ENCODE measurements around the gene PPP2R1A. TPM values are rescaled to one million over a fixed set of nuclear protein-coding genes. Genes with fewer than 3 reads are reported as not detected.
A peak's percentile ranks its signal among the peaks of the same experiment; 100 is the strongest.
"Not testable (repeated sequence)": the region's sequence is repeated elsewhere in the genome, so short reads cannot be mapped to it uniquely, and the experiment has no call there.

The PPP2R1A gene
- total RNA-seq, 1 donor from 2014 or later = 422 TPM

DNA sequence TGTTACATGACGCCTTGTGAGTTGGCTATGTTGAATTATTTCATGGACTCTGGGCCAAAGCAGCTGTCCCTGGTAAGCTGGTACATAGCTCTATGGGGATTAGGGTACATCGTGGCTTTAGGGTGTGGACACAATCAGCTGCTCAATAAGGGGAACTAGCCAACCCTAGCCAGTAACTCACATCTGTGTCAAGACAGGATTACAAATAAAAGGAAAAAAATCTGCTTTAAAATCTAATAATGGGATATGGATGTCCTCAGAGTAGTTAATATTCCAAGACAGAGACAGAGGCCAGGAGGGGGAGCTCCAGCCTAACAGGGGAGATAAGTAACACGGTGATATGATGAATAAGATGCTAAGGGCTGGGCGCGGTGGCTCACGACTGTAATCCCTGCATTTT, 58.4 kb downstream of the PPP2R1A start:
- H3K4me3 Mint-ChIP-seq = no peak overlapping the region
- H3K27me3 Mint-ChIP-seq (ENCODE audit: low read depth) = no peaks in the 10 kb centered on the region
- H3K9me3 Mint-ChIP-seq = no peaks in the 10 kb centered on the region
- peak; percentile 20 for DNase-seq (ENCODE audit: low read depth, low spot score)
- TF ChIP-seq, protein P1, sequence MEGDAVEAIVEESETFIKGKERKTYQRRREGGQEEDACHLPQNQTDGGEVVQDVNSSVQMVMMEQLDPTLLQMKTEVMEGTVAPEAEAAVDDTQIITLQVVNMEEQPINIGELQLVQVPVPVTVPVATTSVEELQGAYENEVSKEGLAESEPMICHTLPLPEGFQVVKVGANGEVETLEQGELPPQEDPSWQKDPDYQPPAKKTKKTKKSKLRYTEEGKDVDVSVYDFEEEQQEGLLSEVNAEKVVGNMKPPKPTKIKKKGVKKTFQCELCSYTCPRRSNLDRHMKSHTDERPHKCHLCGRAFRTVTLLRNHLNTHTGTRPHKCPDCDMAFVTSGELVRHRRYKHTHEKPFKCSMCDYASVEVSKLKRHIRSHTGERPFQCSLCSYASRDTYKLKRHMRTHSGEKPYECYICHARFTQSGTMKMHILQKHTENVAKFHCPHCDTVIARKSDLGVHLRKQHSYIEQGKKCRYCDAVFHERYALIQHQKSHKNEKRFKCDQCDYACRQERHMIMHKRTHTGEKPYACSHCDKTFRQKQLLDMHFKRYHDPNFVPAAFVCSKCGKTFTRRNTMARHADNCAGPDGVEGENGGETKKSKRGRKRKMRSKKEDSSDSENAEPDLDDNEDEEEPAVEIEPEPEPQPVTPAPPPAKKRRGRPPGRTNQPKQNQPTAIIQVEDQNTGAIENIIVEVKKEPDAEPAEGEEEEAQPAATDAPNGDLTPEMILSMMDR (conservative IDR thresholded peaks at IDR 0.05) = peak; percentile 69
- no peaks in the 10 kb centered on the region for H3K4me1 Mint-ChIP-seq
- H3K36me3 Mint-ChIP-seq (ENCODE audit: low read depth) = no peaks in the 10 kb centered on the region
- no peak overlapping the region for H3K27ac Mint-ChIP-seq (ENCODE audit: unreplicated experiment)

DNA sequence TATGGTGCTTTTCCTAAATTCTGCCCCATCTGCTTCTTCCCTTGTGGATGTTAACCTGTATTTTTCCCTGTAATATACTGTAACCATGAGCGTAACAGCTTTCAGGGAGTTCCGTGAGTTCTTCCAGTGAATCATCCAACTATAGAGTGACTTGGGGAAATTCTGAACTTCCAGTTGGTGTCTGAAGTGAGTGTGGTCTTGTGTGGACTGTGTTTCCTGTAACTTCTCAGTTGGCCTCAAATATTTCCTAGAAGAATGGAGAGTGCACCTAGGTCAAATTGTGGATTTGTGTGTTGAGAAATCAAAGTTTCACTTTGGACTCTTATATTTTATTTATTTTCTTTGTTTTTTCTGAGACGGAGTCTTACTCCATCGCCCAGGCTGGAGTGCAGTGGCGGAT, 68.6 kb downstream of the PPP2R1A start:
- TF ChIP-seq, protein P1 (conservative IDR thresholded peaks at IDR 0.05) = no peak
- Mint-ChIP-seq H3K4me3 (no peak overlapping the region), H3K36me3 (ENCODE audit: low read depth) (no peaks in the 10 kb centered on the region), H3K27ac (ENCODE audit: unreplicated experiment) (no peak overlapping the region), H3K27me3 (ENCODE audit: low read depth) (peaks cover 9% of the 10 kb centered on the region), H3K4me1 (no peaks in the 10 kb centered on the region), H3K9me3 (peaks cover 8% of the 10 kb centered on the region)
- no peak for DNase-seq (ENCODE audit: low read depth, low spot score)

DNA sequence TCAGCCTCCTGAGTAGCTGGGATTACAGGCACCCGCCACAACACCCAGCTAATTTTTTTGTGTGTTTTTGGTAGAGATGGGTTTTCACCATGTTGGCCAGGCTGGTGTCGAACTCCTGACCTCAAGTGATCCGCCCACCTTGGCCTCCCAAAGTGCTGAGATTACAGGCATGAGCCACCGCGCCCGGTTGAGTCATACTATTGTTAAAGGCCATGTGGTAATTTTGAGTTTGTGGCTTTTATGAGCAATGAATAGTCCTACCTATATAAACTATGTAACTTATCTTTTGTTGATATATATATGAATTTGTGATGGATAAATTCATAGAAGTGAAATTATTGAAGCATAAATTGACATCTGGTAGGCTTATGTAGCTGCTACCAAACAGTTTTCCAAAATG, 75.7 kb downstream of the PPP2R1A start:
- peaks cover 13% of the 10 kb centered on the region for H3K4me1 Mint-ChIP-seq
- not testable (repeated sequence) for H3K36me3 Mint-ChIP-seq (ENCODE audit: low read depth); H3K27ac Mint-ChIP-seq (ENCODE audit: unreplicated experiment); H3K27me3 Mint-ChIP-seq (ENCODE audit: low read depth); H3K9me3 Mint-ChIP-seq; H3K4me3 Mint-ChIP-seq; DNase-seq (ENCODE audit: low read depth, low spot score)

DNA sequence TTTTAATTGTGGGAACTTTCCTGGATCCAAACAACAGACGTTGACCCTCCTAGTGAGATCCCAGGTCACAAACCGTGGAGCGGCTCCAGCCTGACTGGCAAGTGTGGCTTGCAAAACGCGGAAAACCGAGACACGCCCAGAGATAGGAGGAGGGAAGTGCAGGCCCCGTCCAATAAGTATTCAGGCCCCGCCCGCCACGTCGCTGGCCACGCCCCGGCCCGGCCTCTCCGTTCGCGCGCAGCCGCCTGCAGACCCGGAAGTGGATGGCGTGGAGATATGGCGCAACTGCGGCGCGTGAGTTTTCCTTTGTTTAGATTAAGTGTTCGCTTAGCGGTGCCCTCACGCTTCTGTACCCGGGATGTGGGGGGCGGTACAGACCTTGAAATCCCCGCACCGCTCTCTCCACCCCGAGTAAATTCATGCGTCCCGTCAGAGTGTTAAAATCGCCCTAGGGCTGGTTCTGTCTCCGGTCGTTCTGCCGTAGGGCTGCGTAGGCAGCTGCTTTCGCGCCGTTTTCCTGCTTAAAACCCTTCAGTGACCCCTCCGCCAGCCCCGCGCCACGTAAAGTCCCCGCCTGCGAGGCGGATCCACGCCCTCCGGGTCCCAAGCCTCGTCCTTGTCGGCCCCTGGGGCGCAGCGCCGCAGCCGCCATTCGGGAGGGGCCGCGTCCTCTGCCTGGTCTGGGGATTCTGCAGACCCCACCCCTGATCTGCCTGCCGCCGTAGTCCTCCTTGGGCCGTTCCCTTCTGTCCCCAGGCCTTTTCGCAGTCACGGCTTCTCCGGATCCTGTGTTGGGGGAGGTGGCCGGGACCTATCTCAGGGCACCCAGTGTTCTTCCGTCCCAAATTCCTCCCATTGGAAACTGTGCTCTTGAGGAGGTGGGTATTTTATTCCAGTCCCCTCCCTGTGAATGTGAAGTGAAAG, 79.7 kb downstream of the PPP2R1A start, which contains the start of gene ZNF766:
Gene ZNF766, plus strand, starts transcription at position 250 of the 924 bp plus-strand sequence. Its CDS starts 27 bp downstream, at position 277.
- H3K27ac Mint-ChIP-seq (ENCODE audit: unreplicated experiment) = peak within 1 kb of the TSS; percentile 98
- peak within 1 kb of the TSS; percentile 96 for H3K4me3 Mint-ChIP-seq
- peaks cover 40% of the 10 kb centered on the region for H3K36me3 Mint-ChIP-seq (ENCODE audit: low read depth)

DNA sequence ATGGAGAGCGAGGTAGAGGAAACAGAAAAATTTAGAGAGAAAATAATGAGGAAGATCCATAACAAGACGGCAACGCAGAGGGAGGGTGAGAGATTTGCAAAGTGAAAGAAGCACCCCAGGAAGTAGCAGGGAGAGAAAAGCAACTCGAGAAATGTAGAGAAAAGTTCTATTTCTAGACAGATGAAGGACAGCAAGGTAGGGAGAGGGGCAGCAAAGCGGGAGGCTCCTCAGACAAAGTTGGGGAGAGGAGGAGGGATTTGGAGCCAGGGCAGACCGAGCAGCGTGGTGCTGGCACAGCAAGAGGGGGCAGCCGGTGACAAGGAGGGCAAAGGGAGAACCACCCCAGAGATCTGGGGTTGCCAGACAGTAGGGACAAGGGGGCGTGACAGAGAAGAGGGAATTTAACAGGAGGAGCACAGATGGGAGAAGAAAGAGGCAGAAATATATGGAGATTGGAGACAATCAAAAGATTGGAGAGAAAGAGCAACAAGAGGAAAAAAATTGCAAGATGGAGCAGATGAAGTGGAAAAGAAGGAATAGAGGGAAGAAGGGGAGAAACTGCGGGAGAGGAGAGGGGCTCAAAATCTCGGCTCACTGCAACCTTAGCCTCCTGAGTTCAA, 80.5 kb downstream of the PPP2R1A start:
- H3K4me1 Mint-ChIP-seq = peaks cover 31% of the 10 kb centered on the region
- peak overlapping the region; percentile 96 for H3K4me3 Mint-ChIP-seq
- DNase-seq (ENCODE audit: low read depth, low spot score) = no peak
- peaks cover 46% of the 10 kb centered on the region for H3K36me3 Mint-ChIP-seq (ENCODE audit: low read depth)
- H3K27ac Mint-ChIP-seq (ENCODE audit: unreplicated experiment) = peak overlapping the region; percentile 98
- TF ChIP-seq, protein P1 (conservative IDR thresholded peaks at IDR 0.05) = no peak
- peaks cover 14% of the 10 kb centered on the region for H3K9me3 Mint-ChIP-seq
- H3K27me3 Mint-ChIP-seq (ENCODE audit: low read depth) = no peaks in the 10 kb centered on the region

More for the DNA sequence above, 79.7 kb downstream of the PPP2R1A start, which contains the start of gene ZNF766:
- peaks cover 31% of the 10 kb centered on the region for H3K4me1 Mint-ChIP-seq
- H3K9me3 Mint-ChIP-seq = peaks cover 14% of the 10 kb centered on the region
- TF ChIP-seq, protein P1 (conservative IDR thresholded peaks at IDR 0.05) = no peak
- H3K27me3 Mint-ChIP-seq (ENCODE audit: low read depth) = no peaks in the 10 kb centered on the region
- DNase-seq (ENCODE audit: low read depth, low spot score) = peak; percentile 93

Data from neural crest cell (in vitro differentiated cells).